Chondrocyte (in vitro differentiated cells): ENCODE results near the gene ESR1. TPM values are rescaled to one million over a fixed set of nuclear protein-coding genes. Genes with fewer than 3 reads are reported as not detected.

ENCODE experiments used
- DNase-seq: peaks from one replicate; pipeline ENCODE4 v3.0.0; 2021; ENCODE audit warnings: mixed read lengths, low spot score
- H3K27ac Mint-ChIP-seq: one replicate; pipeline ENCODE4 v1.8.0; 2021; ENCODE audit warnings: mild to moderate bottlenecking, moderate library complexity, mixed read lengths; ENCODE audit not compliant: unreplicated experiment
- H3K27me3 Mint-ChIP-seq: 2 replicates; pipeline ENCODE4 v1.8.0; 2021; ENCODE audit warnings: low read depth, mixed read lengths
- H3K36me3 Mint-ChIP-seq: 2 replicates; pipeline ENCODE4 v1.8.0; 2021; ENCODE audit warnings: low read depth, mixed read lengths
- H3K4me1 Mint-ChIP-seq: 2 replicates; pipeline ENCODE4 v1.8.0; 2021; ENCODE audit warnings: low read depth, mild to moderate bottlenecking, mixed read lengths
- H3K4me3 Mint-ChIP-seq: one replicate; pipeline ENCODE4 v1.8.0; 2021; ENCODE audit warnings: mild to moderate bottlenecking, moderate library complexity, mixed read lengths; ENCODE audit not compliant: unreplicated experiment
- H3K9me3 Mint-ChIP-seq: 2 replicates; pipeline ENCODE4 v1.8.0; 2021; ENCODE audit warnings: low read depth, mixed read lengths
- CTCF ChIP-seq: fragments of 200-600 bp; sonication (generic); IDR thresholded peaks from 2 replicates; pipeline ENCODE4 v1.5.0; 2021; ENCODE audit warnings: antibody characterized with exemption, mild to moderate bottlenecking, moderate library complexity
- total RNA-seq: library from RNA; stranded (reverse); gene quantifications from 3 replicates; pipeline ENCODE4 v1.2.1, GENCODE V29; 2021

ESR1 gene
- total RNA-seq, 1 donor from 2014 or later: not detected

- Mint-ChIP-seq H3K27ac (no peak overlapping the region), H3K4me1 (peaks cover 19% of the 10 kb centered on the region), H3K4me3 (no peak overlapping the region), H3K9me3 (no peaks in the 10 kb centered on the region), H3K36me3 (peaks cover 47% of the 10 kb centered on the region), H3K27me3 (no peaks in the 10 kb centered on the region)
- DNase-seq: no peak
- TF ChIP-seq CTCF: no peak
These were observed 344.4 kb downstream of the ESR1 start for GRCh38 chr6:152151920-152152319.

DNA sequence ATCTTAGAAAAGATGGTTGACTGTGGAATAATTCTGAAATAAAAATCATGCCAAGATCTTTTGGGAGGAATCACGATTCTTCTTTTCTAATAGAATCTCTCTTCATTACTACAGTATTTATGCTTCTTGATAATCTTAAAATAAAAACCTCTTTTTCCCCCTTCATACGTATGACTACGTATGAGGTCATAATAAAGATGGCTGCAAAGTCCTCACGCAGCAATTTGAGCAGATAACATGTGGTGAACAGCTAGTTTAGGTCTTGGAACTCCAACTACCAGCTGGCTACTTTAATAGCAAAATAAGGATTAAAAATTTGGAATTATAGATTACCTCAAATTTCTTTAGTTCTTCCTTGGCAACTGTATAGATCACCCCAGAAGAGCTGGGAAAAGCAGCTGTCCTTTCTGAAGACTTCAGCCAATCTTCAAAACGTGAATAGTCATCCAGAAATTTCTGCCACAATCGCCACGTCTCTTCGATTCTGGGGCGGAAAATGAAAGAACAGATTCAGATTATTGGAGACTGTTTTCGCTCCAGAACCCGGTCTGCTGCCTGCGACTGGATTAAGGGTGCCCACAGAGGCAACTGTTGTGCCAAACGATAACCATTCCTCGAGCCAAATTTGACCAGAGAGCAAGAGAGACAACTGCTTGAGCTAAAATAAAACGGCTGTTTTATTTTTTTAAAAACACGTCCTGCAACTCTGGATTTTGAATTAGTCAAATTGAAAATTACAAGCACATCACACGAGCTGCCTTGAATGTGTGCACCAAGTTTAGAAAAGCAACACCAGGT, 347.3 kb downstream of the ESR1 start:
- Mint-ChIP-seq H3K9me3 (no peaks in the 10 kb centered on the region), H3K36me3 (peaks cover 35% of the 10 kb centered on the region), H3K27me3 (no peaks in the 10 kb centered on the region), H3K4me3 (no peak overlapping the region), H3K4me1 (peaks cover 8% of the 10 kb centered on the region), H3K27ac (no peak overlapping the region)
- no peak for TF ChIP-seq CTCF
- no peak for DNase-seq

- H3K4me1 Mint-ChIP-seq: no peaks in the 10 kb centered on the region
- peaks cover 36% of the 10 kb centered on the region for H3K36me3 Mint-ChIP-seq
- no peaks in the 10 kb centered on the region for H3K27me3 Mint-ChIP-seq
- no peak for TF ChIP-seq CTCF
- no peak overlapping the region for H3K4me3 Mint-ChIP-seq
- no peaks in the 10 kb centered on the region for H3K9me3 Mint-ChIP-seq
- no peak overlapping the region for H3K27ac Mint-ChIP-seq
- DNase-seq: no peak
These were observed 348.3 kb downstream of the ESR1 start for GRCh38 chr6:152155792-152156191.

GRCh38 chr6:152160346-152160745, 352.9 kb downstream of the ESR1 start:
- no peak overlapping the region for H3K4me3 Mint-ChIP-seq
- peaks cover 29% of the 10 kb centered on the region for H3K36me3 Mint-ChIP-seq
- no peaks in the 10 kb centered on the region for H3K9me3 Mint-ChIP-seq
- DNase-seq: no peak
- peaks cover 11% of the 10 kb centered on the region for H3K4me1 Mint-ChIP-seq
- no peak for TF ChIP-seq CTCF
- no peaks in the 10 kb centered on the region for H3K27me3 Mint-ChIP-seq
- H3K27ac Mint-ChIP-seq: no peak overlapping the region

GRCh38 chr6:152161501-152161900, 354.0 kb downstream of the ESR1 start:
- Mint-ChIP-seq H3K36me3 (peaks cover 28% of the 10 kb centered on the region), H3K9me3 (no peaks in the 10 kb centered on the region)
- no peak for DNase-seq

More at GRCh38 chr6:152161501-152161900, 354.0 kb downstream of the ESR1 start:
- H3K27me3 Mint-ChIP-seq: no peaks in the 10 kb centered on the region
- H3K4me3 Mint-ChIP-seq: no peak overlapping the region
- no peak overlapping the region for H3K27ac Mint-ChIP-seq
- no peak for TF ChIP-seq CTCF
- H3K4me1 Mint-ChIP-seq: peaks cover 11% of the 10 kb centered on the region
